Measurements from ENCODE around the gene OPN1SW.

Gene OPN1SW

DNA sequence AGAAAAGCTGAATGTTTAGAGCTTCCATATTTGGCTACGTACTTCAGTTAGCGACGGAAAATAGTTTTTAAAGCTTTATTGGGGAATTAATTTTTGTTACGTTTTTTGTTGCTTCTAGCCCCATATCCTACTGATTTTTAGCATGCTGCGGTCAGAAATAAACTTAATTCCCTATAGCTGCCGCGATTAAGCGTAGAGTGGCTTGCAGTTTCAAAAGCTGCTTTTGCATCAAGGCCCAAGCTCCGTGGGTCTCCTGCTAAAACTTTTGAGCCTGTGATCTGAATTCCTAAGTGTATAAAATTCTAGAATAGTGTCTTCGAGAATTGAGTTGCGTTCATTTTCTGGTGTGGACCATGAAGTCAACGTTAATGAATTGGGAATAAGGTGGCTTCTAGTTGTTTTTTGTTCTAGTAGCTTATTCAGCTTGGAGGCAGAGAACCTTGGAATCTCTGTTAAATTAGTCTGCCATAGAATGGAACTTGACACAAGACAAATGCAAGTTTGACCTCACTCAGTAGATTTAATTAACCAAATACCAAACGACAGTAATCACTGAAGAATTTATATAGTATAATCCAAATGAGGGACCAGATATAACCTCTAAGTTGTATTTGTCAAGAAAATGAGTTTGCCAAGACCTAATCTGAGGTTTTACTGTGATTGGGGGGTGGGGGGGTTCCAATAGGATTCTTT, 35.5 kb downstream of the OPN1SW start:
- peak overlapping the region; percentile 96 for H2AFZ ChIP-seq (ENCODE audit: low read depth)
- peak overlapping the region; percentile 61; the same call in 1 of the 2 replicates for H3K9ac ChIP-seq
- H4K20me1 ChIP-seq (ENCODE audit: insufficient read depth), result peaks cover 21% of the 10 kb centered on the region; the same call in 1 of the 2 replicates
- H3K27me3 ChIP-seq (ENCODE audit: insufficient read depth, low read depth), result no peaks in the 10 kb centered on the region
- H3K27ac ChIP-seq, result no peak overlapping the region
- peaks cover 59% of the 10 kb centered on the region for H3K79me2 ChIP-seq (ENCODE audit: insufficient read depth, low read depth)
- H3K4me2 ChIP-seq, result peak overlapping the region; percentile 100
- peaks cover 22% of the 10 kb centered on the region for H3K4me1 ChIP-seq (ENCODE audit: low read depth, poor library complexity, severe bottlenecking)
- peak overlapping the region; percentile 22 for H3K4me3 ChIP-seq (IDR thresholded peaks at IDR 0.05; ENCODE audit: insufficient read depth, low read depth, low read length)
- no peaks in the 10 kb centered on the region for H3K36me3 ChIP-seq (ENCODE audit: insufficient read depth)
- TF ChIP-seq, protein P1, sequence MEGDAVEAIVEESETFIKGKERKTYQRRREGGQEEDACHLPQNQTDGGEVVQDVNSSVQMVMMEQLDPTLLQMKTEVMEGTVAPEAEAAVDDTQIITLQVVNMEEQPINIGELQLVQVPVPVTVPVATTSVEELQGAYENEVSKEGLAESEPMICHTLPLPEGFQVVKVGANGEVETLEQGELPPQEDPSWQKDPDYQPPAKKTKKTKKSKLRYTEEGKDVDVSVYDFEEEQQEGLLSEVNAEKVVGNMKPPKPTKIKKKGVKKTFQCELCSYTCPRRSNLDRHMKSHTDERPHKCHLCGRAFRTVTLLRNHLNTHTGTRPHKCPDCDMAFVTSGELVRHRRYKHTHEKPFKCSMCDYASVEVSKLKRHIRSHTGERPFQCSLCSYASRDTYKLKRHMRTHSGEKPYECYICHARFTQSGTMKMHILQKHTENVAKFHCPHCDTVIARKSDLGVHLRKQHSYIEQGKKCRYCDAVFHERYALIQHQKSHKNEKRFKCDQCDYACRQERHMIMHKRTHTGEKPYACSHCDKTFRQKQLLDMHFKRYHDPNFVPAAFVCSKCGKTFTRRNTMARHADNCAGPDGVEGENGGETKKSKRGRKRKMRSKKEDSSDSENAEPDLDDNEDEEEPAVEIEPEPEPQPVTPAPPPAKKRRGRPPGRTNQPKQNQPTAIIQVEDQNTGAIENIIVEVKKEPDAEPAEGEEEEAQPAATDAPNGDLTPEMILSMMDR (conservative IDR thresholded peaks at IDR 0.05; ENCODE audit: low read depth, low read length), result no peak

DNA sequence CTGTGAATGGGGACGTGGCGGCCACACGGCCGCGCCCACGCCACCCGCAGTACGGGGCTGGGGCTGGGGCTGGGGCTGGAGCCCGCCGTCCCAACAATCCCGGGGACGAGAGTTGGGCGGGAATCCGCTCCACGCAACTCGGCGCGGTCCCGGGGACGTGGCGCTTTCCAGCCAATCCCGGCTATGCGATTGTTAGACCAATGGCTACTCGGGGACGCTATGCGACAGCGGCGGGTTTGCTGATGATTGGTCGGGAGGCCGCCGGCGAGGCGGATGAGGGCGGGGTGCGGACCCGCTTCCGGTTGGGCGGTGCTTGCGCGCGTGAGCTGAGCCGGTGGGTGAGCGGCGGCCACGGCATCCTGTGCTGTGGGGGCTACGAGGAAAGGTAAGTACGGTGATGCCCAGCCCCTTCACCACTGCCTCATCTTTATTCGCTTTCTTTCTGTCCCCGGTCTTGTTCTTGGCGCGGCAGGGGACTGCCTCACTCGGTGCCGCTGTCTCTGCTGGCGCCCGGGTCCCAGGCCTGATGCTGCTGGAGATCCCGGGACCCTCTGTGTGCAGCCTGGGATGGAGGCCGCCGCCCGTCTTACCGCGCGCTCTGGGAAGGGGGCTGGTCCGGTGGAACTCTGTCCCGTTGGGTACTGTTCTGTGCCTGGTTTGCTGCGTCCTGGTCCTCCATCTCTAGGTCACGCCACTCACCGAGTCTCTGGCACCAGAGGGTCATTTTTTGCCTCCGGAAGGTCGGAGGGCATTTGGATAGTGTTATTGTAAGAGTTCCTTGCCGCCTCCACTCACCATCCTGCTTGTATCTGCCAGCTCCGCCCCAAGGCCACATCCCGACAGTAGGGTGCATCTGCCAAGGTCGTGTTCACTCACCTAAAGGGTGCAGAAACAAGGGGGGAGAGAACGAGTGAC, 36.3 kb downstream of the OPN1SW start, which contains the start of gene CALU:
Gene CALU (plus strand): TSS at position 312 of the 915 bp plus-strand sequence. CDS start 9,225 bp downstream, outside the sequence.
- H3K79me2 ChIP-seq (ENCODE audit: insufficient read depth, low read depth), result peaks cover 51% of the 10 kb centered on the region
- H3K4me1 ChIP-seq (ENCODE audit: low read depth, poor library complexity, severe bottlenecking), result peaks cover 22% of the 10 kb centered on the region
- TF ChIP-seq, protein P1 (conservative IDR thresholded peaks at IDR 0.05; ENCODE audit: low read depth, low read length), result no peak
- H3K27me3 ChIP-seq (ENCODE audit: insufficient read depth, low read depth), result no peaks in the 10 kb centered on the region
- H3K4me3 ChIP-seq (IDR thresholded peaks at IDR 0.05; ENCODE audit: insufficient read depth, low read depth, low read length), result peak within 1 kb of the TSS; percentile 22
- peak within 1 kb of the TSS; percentile 61; the same call in 1 of the 2 replicates for H3K9ac ChIP-seq
- peak within 1 kb of the TSS; percentile 96 for H2AFZ ChIP-seq (ENCODE audit: low read depth)
- H3K36me3 ChIP-seq (ENCODE audit: insufficient read depth), result no peaks in the 10 kb centered on the region
- H3K27ac ChIP-seq, result peak within 1 kb of the TSS; percentile 15; the same call in 1 of the 2 replicates
- peaks cover 18% of the 10 kb centered on the region; the same call in 1 of the 2 replicates for H4K20me1 ChIP-seq (ENCODE audit: insufficient read depth)
- peak within 1 kb of the TSS; percentile 100 for H3K4me2 ChIP-seq

GRCh38 chr7:128738570-128739047, 37.0 kb downstream of the OPN1SW start:
- Histone ChIP-seq H3K4me2 (peak overlapping the region; percentile 89), H3K9ac (peak overlapping the region; percentile 61; the same call in 1 of the 2 replicates), H3K79me2 (ENCODE audit: insufficient read depth, low read depth) (peaks cover 44% of the 10 kb centered on the region), H3K36me3 (ENCODE audit: insufficient read depth) (no peaks in the 10 kb centered on the region), H3K27ac (peak overlapping the region; percentile 15; the same call in 1 of the 2 replicates), H3K27me3 (ENCODE audit: insufficient read depth, low read depth) (no peaks in the 10 kb centered on the region), H2AFZ (ENCODE audit: low read depth) (peak overlapping the region; percentile 96), H3K4me1 (ENCODE audit: low read depth, poor library complexity, severe bottlenecking) (peaks cover 22% of the 10 kb centered on the region), H3K4me3 (IDR thresholded peaks at IDR 0.05; ENCODE audit: insufficient read depth, low read depth, low read length) (no peak overlapping the region), H4K20me1 (ENCODE audit: insufficient read depth) (peaks cover 14% of the 10 kb centered on the region; the same call in 1 of the 2 replicates)
- TF ChIP-seq, protein P1 (conservative IDR thresholded peaks at IDR 0.05; ENCODE audit: low read depth, low read length), result no peak

GRCh38 chr7:128737867-128738385, 37.7 kb downstream of the OPN1SW start:
- Histone ChIP-seq H4K20me1 (ENCODE audit: insufficient read depth) (peaks cover 14% of the 10 kb centered on the region; the same call in 1 of the 2 replicates), H2AFZ (ENCODE audit: low read depth) (peak overlapping the region; percentile 96; the same call in 1 of the 2 replicates), H3K4me1 (ENCODE audit: low read depth, poor library complexity, severe bottlenecking) (peaks cover 22% of the 10 kb centered on the region), H3K4me2 (peak overlapping the region; percentile 89), H3K9ac (no peak overlapping the region; the same call in 1 of the 2 replicates), H3K36me3 (ENCODE audit: insufficient read depth) (no peaks in the 10 kb centered on the region), H3K4me3 (IDR thresholded peaks at IDR 0.05; ENCODE audit: insufficient read depth, low read depth, low read length) (no peak overlapping the region), H3K27ac (no peak overlapping the region), H3K27me3 (ENCODE audit: insufficient read depth, low read depth) (no peaks in the 10 kb centered on the region), H3K79me2 (ENCODE audit: insufficient read depth, low read depth) (peaks cover 37% of the 10 kb centered on the region)
- TF ChIP-seq, protein P1 (conservative IDR thresholded peaks at IDR 0.05; ENCODE audit: low read depth, low read length), result no peak
